ENCODE results near the gene CKS1B. TPM values are rescaled to one million over a fixed set of nuclear protein-coding genes. Genes with fewer than 3 reads are reported as not detected.

The CKS1B gene
- total RNA-seq, 1 donor from 2014 or later, result 23.2 TPM

GRCh38 chr1:155011437-155012025, 37.0 kb downstream of the CKS1B start:
- Mint-ChIP-seq H3K4me1 (ENCODE audit: low read depth) (peaks cover 3% of the 10 kb centered on the region), H3K27ac (ENCODE audit: unreplicated experiment) (no peak overlapping the region), H3K27me3 (ENCODE audit: low read depth) (no peaks in the 10 kb centered on the region), H3K9me3 (ENCODE audit: low read depth) (no peaks in the 10 kb centered on the region), H3K36me3 (ENCODE audit: low read depth) (peaks cover 3% of the 10 kb centered on the region), H3K4me3 (ENCODE audit: unreplicated experiment) (no peak overlapping the region)
- no peak for DNase-seq (ENCODE audit: low spot score)
- no peak for TF ChIP-seq CTCF (IDR thresholded peaks at IDR 0.05)

GRCh38 chr1:155012026-155012546, 37.6 kb downstream of the CKS1B start:
- H3K9me3 Mint-ChIP-seq (ENCODE audit: low read depth), result no peaks in the 10 kb centered on the region
- no peaks in the 10 kb centered on the region for H3K27me3 Mint-ChIP-seq (ENCODE audit: low read depth)
- peak overlapping the region; percentile 54 for H3K27ac Mint-ChIP-seq (ENCODE audit: unreplicated experiment)
- H3K4me1 Mint-ChIP-seq (ENCODE audit: low read depth), result peaks cover 3% of the 10 kb centered on the region
- no peak for DNase-seq (ENCODE audit: low spot score)
- TF ChIP-seq CTCF (IDR thresholded peaks at IDR 0.05), result no peak
- H3K4me3 Mint-ChIP-seq (ENCODE audit: unreplicated experiment), result no peak overlapping the region
- peaks cover 3% of the 10 kb centered on the region for H3K36me3 Mint-ChIP-seq (ENCODE audit: low read depth)

- Mint-ChIP-seq H3K9me3 (ENCODE audit: low read depth) (no peaks in the 10 kb centered on the region), H3K4me3 (ENCODE audit: unreplicated experiment) (no peak overlapping the region), H3K4me1 (ENCODE audit: low read depth) (peaks cover 9% of the 10 kb centered on the region), H3K36me3 (ENCODE audit: low read depth) (peaks cover 3% of the 10 kb centered on the region), H3K27ac (ENCODE audit: unreplicated experiment) (peak overlapping the region; percentile 12), H3K27me3 (ENCODE audit: low read depth) (no peaks in the 10 kb centered on the region)
- no peak for DNase-seq (ENCODE audit: low spot score)
- TF ChIP-seq CTCF (IDR thresholded peaks at IDR 0.05), result no peak
These were observed 38.5 kb downstream of the CKS1B start for GRCh38 chr1:155012776-155013602.

- Mint-ChIP-seq H3K4me1 (ENCODE audit: low read depth) (peaks cover 10% of the 10 kb centered on the region), H3K27ac (ENCODE audit: unreplicated experiment) (no peak overlapping the region), H3K27me3 (ENCODE audit: low read depth) (no peaks in the 10 kb centered on the region), H3K4me3 (ENCODE audit: unreplicated experiment) (no peak overlapping the region), H3K36me3 (ENCODE audit: low read depth) (peaks cover 3% of the 10 kb centered on the region), H3K9me3 (ENCODE audit: low read depth) (no peaks in the 10 kb centered on the region)
- no peak for DNase-seq (ENCODE audit: low spot score)
- TF ChIP-seq CTCF (IDR thresholded peaks at IDR 0.05), result no peak
These were observed 39.2 kb downstream of the CKS1B start for GRCh38 chr1:155013632-155014031.

GRCh38 chr1:155014709-155015508, 40.4 kb downstream of the CKS1B start:
- H3K4me1 Mint-ChIP-seq (ENCODE audit: low read depth), result peaks cover 15% of the 10 kb centered on the region
- no peak overlapping the region for H3K4me3 Mint-ChIP-seq (ENCODE audit: unreplicated experiment)
- H3K27ac Mint-ChIP-seq (ENCODE audit: unreplicated experiment), result no peak overlapping the region
- H3K36me3 Mint-ChIP-seq (ENCODE audit: low read depth), result peaks cover 3% of the 10 kb centered on the region
- H3K27me3 Mint-ChIP-seq (ENCODE audit: low read depth), result no peaks in the 10 kb centered on the region
- no peak for TF ChIP-seq CTCF (IDR thresholded peaks at IDR 0.05)
- no peak for DNase-seq (ENCODE audit: low spot score)
- no peaks in the 10 kb centered on the region for H3K9me3 Mint-ChIP-seq (ENCODE audit: low read depth)

Data from chondrocyte (in vitro differentiated cells).